ENCODE data around the gene LRRC1.
A peak's percentile ranks its signal among the peaks of the same experiment; 100 is the strongest.

LRRC1 gene

GRCh38 chr6:53857318-53858094 is 62.7 kb downstream of the LRRC1 start:
- no peak for DNase-seq (ENCODE audit: low read depth, low spot score)
- in situ Hi-C loops (cut with HindIII; ENCODE audit: low sequenced_read_pairs), result no loop called here
- H3K4me3 ChIP-seq (ENCODE audit: low read depth, low read length), result no peak overlapping the region
- no peak for TF ChIP-seq CTCF (IDR thresholded peaks at IDR 0.05; ENCODE audit: low read depth, low read length)

- in situ Hi-C loops (cut with HindIII; ENCODE audit: low sequenced_read_pairs), result no loop called here
- H3K4me3 ChIP-seq (ENCODE audit: low read depth, low read length), result no peak overlapping the region
- DNase-seq (ENCODE audit: low read depth, low spot score), result no peak
- no peak for TF ChIP-seq CTCF (IDR thresholded peaks at IDR 0.05; ENCODE audit: low read depth, low read length)
These were observed 63.4 kb downstream of the LRRC1 start for GRCh38 chr6:53858196-53858595.

- H3K4me3 ChIP-seq (ENCODE audit: low read depth, low read length), result no peak overlapping the region
- no peak for TF ChIP-seq CTCF (IDR thresholded peaks at IDR 0.05; ENCODE audit: low read depth, low read length)
- no peak for DNase-seq (ENCODE audit: low read depth, low spot score)
- in situ Hi-C loops (cut with HindIII; ENCODE audit: low sequenced_read_pairs), result no loop called here
These were observed 64.1 kb downstream of the LRRC1 start for GRCh38 chr6:53858913-53859312.

- no peak for TF ChIP-seq CTCF (IDR thresholded peaks at IDR 0.05; ENCODE audit: low read depth, low read length)
- in situ Hi-C loops (cut with HindIII; ENCODE audit: low sequenced_read_pairs), result no loop called here
- H3K4me3 ChIP-seq (ENCODE audit: low read depth, low read length), result no peak overlapping the region
- no peak for DNase-seq (ENCODE audit: low read depth, low spot score)
These were observed 65.7 kb downstream of the LRRC1 start for GRCh38 chr6:53860511-53860910.

GRCh38 chr6:53861518-53861917 is 66.7 kb downstream of the LRRC1 start:
- in situ Hi-C loops (cut with HindIII; ENCODE audit: low sequenced_read_pairs), result no loop called here
- no peak for DNase-seq (ENCODE audit: low read depth, low spot score)
- no peak overlapping the region for H3K4me3 ChIP-seq (ENCODE audit: low read depth, low read length)
- TF ChIP-seq CTCF (IDR thresholded peaks at IDR 0.05; ENCODE audit: low read depth, low read length), result no peak

GRCh38 chr6:53862662-53863462 is 68.1 kb downstream of the LRRC1 start:
- DNase-seq (ENCODE audit: low read depth, low spot score), result peak; percentile 70
- no peak overlapping the region for H3K4me3 ChIP-seq (ENCODE audit: low read depth, low read length)
- TF ChIP-seq CTCF (IDR thresholded peaks at IDR 0.05; ENCODE audit: low read depth, low read length), result no peak
- in situ Hi-C loops (cut with HindIII; ENCODE audit: low sequenced_read_pairs), result no loop called here

All from astrocyte of the spinal cord (primary cell).